Nephron progenitor cell (in vitro differentiated cells): ENCODE data around the gene NAA20.

ENCODE experiments used
- DNase-seq: peaks from one replicate; pipeline ENCODE4 v3.0.0; 2021
- H3K27ac Mint-ChIP-seq: 2 replicates; pipeline ENCODE4 v1.8.0; 2021; ENCODE audit warnings: mild to moderate bottlenecking, moderate library complexity, mixed read lengths
- H3K27me3 Mint-ChIP-seq: 2 replicates; pipeline ENCODE4 v1.8.0; 2021; ENCODE audit warnings: mild to moderate bottlenecking, low read depth, mixed read lengths; ENCODE audit not compliant: poor library complexity
- H3K36me3 Mint-ChIP-seq: 2 replicates; pipeline ENCODE4 v1.8.0; 2021; ENCODE audit warnings: low read depth, mixed read lengths
- H3K4me1 Mint-ChIP-seq: 2 replicates; pipeline ENCODE4 v1.8.0; 2021; ENCODE audit warnings: mixed read lengths
- H3K4me3 Mint-ChIP-seq: 2 replicates; pipeline ENCODE4 v1.8.0; 2021; ENCODE audit warnings: mild to moderate bottlenecking, moderate library complexity, mixed read lengths
- H3K9me3 Mint-ChIP-seq: 2 replicates; pipeline ENCODE4 v1.8.0; 2021; ENCODE audit warnings: mild to moderate bottlenecking, moderate library complexity, mixed read lengths
- CTCF ChIP-seq: fragments of 200-600 bp; sonication (generic); IDR thresholded peaks from 2 replicates; pipeline ENCODE4 v1.5.0; 2021; ENCODE audit warnings: antibody characterized with exemption

NAA20 gene

GRCh38 chr20:20018366-20018765 lies 1.2 kb downstream of the NAA20 start:
- peaks cover 52% of the 10 kb centered on the region for H3K4me1 Mint-ChIP-seq
- TF ChIP-seq CTCF: no peak
- H3K27me3 Mint-ChIP-seq: no peaks in the 10 kb centered on the region
- H3K9me3 Mint-ChIP-seq: no peaks in the 10 kb centered on the region
- no peak for DNase-seq
- peaks cover under 1% of the 10 kb centered on the region for H3K36me3 Mint-ChIP-seq
- peak overlapping the region; percentile 81 for H3K4me3 Mint-ChIP-seq
- H3K27ac Mint-ChIP-seq: peak overlapping the region; percentile 7

GRCh38 chr20:20019123-20019522 lies 2.0 kb downstream of the NAA20 start:
- no peak for TF ChIP-seq CTCF
- Mint-ChIP-seq H3K27me3 (no peaks in the 10 kb centered on the region), H3K27ac (no peak overlapping the region), H3K36me3 (peaks cover 8% of the 10 kb centered on the region), H3K4me3 (peak overlapping the region; percentile 81), H3K9me3 (no peaks in the 10 kb centered on the region), H3K4me1 (peaks cover 52% of the 10 kb centered on the region)
- DNase-seq: no peak

GRCh38 chr20:20020908-20021307 lies 3.7 kb downstream of the NAA20 start:
- Mint-ChIP-seq H3K4me1 (peaks cover 46% of the 10 kb centered on the region), H3K27me3 (no peaks in the 10 kb centered on the region), H3K9me3 (no peaks in the 10 kb centered on the region), H3K4me3 (no peak overlapping the region), H3K27ac (peak overlapping the region; percentile 50), H3K36me3 (peaks cover 10% of the 10 kb centered on the region)
- no peak for TF ChIP-seq CTCF
- no peak for DNase-seq

GRCh38 chr20:20021835-20022234 lies 4.7 kb downstream of the NAA20 start:
- H3K36me3 Mint-ChIP-seq: peaks cover 12% of the 10 kb centered on the region
- H3K27ac Mint-ChIP-seq: no peak overlapping the region
- H3K9me3 Mint-ChIP-seq: no peaks in the 10 kb centered on the region
- no peak for TF ChIP-seq CTCF
- peaks cover 44% of the 10 kb centered on the region for H3K4me1 Mint-ChIP-seq
- DNase-seq: no peak
- no peak overlapping the region for H3K4me3 Mint-ChIP-seq
- H3K27me3 Mint-ChIP-seq: no peaks in the 10 kb centered on the region

- Mint-ChIP-seq H3K36me3 (peaks cover 15% of the 10 kb centered on the region), H3K4me3 (no peak overlapping the region), H3K27ac (no peak overlapping the region), H3K4me1 (peaks cover 41% of the 10 kb centered on the region), H3K27me3 (no peaks in the 10 kb centered on the region), H3K9me3 (no peaks in the 10 kb centered on the region)
- no peak for DNase-seq
- no peak for TF ChIP-seq CTCF
These were observed 5.3 kb downstream of the NAA20 start for GRCh38 chr20:20022498-20022897.

- peaks cover 21% of the 10 kb centered on the region for H3K36me3 Mint-ChIP-seq
- H3K4me3 Mint-ChIP-seq: no peak overlapping the region
- peaks cover 33% of the 10 kb centered on the region for H3K4me1 Mint-ChIP-seq
- H3K9me3 Mint-ChIP-seq: no peaks in the 10 kb centered on the region
- no peaks in the 10 kb centered on the region for H3K27me3 Mint-ChIP-seq
- no peak overlapping the region for H3K27ac Mint-ChIP-seq
- TF ChIP-seq CTCF: no peak
- no peak for DNase-seq
These were observed 6.2 kb downstream of the NAA20 start for GRCh38 chr20:20023395-20023794.
